ENCODE data around the gene AAR2. TPM values are rescaled to one million over a fixed set of nuclear protein-coding genes. Genes with fewer than 3 reads are reported as not detected.

Gene AAR2
- polyA plus RNA-seq, 1 of the 3 experiments (the other 2 are of a cell fraction) = 17.4 TPM

DNA sequence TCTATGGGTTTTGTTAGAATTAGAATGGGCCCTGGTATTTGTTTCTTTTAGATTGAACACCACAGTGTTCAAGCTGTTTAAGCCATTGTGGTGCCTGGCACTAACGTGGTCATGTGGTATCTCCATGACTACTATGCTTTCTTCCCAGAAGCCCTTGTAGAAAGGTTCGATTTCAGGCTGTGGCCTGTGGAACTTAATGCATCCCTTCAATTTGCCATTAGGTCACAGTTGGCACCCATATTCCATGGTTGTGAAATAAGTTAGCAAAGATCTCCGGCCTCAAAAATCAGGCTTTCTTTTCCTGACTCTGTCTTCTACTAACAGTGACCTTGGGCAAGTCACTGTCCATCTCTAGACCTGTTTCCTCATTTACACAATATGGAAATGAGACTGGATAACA, 31.3 kb upstream of the AAR2 start:
- Histone ChIP-seq H4K20me1 (ENCODE audit: insufficient read depth) (no peaks in the 10 kb centered on the region), H3K4me1 (ENCODE audit: control insufficient read depth in 1 of 2, insufficient read depth in 2 of 2, low read depth in 1 of 2, low read length in 1 of 2) (peaks cover 0 to 5% of the 10 kb centered on the region in 2 experiments; a peak in 1 of 4 replicates), H3K4me3 (ENCODE audit: low read depth in 2 of 2, low read length in 1 of 2) (no peak overlapping the region), H3K27me3 (ENCODE audit: insufficient read depth) (no peaks in the 10 kb centered on the region), H3K9ac (no peak overlapping the region), H3K9me2 (no peaks in the 10 kb centered on the region), H3K36me3 (replicated peaks in 1 of 2; ENCODE audit: control insufficient read depth in 1 of 2, insufficient read depth in 2 of 2, low read length in 1 of 2) (peaks cover 0 to 18% of the 10 kb centered on the region in 2 experiments), H3K9me3 (no peaks in the 10 kb centered on the region), H3K27ac (ENCODE audit: low read depth in 2 of 2, low read length in 1 of 2) (no peak overlapping the region), H2AFZ (ENCODE audit: low read depth) (no peak overlapping the region), H3F3A (replicated peaks; ENCODE audit: insufficient read depth) (no peaks in the 10 kb centered on the region), H3K79me2 (ENCODE audit: insufficient read depth) (no peaks in the 10 kb centered on the region), H3K4me2 (no peak overlapping the region)
- WGBS (ENCODE audit: low lambda C conversion rate) = 88% methylated on average over 3 of the region's 3 CpGs
- no peak for DNase-seq
- ChIA-PET POLR2A (no interaction called here), CTCF (interaction anchor here (0.7 to 16.0 kb wide), 2 partner anchors 233 to 484 kb away, joined by 3 to 219 read pairs; no protein-coding TSS in a partner anchor)
- TF ChIP-seq EZH2phosphoT487 (IDR thresholded peaks at IDR 0.05; ENCODE audit: borderline replicate concordance, low read depth) (no peak), RCOR1 (IDR thresholded peaks at IDR 0.05; ENCODE audit: low read length) (no peak), YY1 (IDR thresholded peaks at IDR 0.05; ENCODE audit: low read depth) (no peak), JUND (IDR thresholded peaks at IDR 0.05) (no peak), POLR2AphosphoS5 (IDR thresholded peaks at IDR 0.05; ENCODE audit: low read depth, low read length) (no peak), MXI1 (IDR thresholded peaks at IDR 0.05; ENCODE audit: low read depth, low read length) (no peak)
- TF ChIP-seq, protein P1, sequence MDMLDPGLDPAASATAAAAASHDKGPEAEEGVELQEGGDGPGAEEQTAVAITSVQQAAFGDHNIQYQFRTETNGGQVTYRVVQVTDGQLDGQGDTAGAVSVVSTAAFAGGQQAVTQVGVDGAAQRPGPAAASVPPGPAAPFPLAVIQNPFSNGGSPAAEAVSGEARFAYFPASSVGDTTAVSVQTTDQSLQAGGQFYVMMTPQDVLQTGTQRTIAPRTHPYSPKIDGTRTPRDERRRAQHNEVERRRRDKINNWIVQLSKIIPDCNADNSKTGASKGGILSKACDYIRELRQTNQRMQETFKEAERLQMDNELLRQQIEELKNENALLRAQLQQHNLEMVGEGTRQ (IDR thresholded peaks at IDR 0.05; ENCODE audit: borderline replicate concordance, low read depth, low read length) = no peak
- TF ChIP-seq, protein P2, sequence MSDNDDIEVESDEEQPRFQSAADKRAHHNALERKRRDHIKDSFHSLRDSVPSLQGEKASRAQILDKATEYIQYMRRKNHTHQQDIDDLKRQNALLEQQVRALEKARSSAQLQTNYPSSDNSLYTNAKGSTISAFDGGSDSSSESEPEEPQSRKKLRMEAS (IDR thresholded peaks at IDR 0.05; ENCODE audit: low read depth) = no peak

DNA sequence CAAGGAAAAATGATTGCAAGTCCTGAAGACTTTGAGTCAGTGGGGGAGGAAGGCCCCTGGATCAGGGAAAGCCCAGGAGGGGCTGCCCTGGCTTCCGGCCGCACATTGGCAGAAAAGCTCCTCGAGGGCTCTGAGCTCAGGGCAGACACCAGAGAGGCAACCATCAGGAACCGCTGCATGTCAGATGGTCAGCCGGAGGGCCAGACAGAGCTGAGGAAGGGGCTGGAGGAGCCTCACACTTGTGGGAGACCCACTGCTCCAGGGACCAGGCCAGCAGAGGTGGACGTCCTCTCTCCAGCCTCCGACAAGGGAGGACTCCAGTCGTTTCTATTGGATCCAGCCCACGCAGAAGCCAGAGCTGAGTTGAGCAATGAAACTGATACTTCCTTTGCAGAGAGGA, 30.2 kb upstream of the AAR2 start:
- no peaks in the 10 kb centered on the region for H3K9me2 ChIP-seq
- no peak overlapping the region for H2AFZ ChIP-seq (ENCODE audit: low read depth)
- WGBS (ENCODE audit: low lambda C conversion rate) = 78% methylated on average over 6 of the region's 9 CpGs
- H3K36me3 ChIP-seq (replicated peaks in 1 of 2; ENCODE audit: control insufficient read depth in 1 of 2, insufficient read depth in 2 of 2, low read length in 1 of 2) = peaks cover 0 to 18% of the 10 kb centered on the region in 2 experiments
- H3K4me2 ChIP-seq = no peak overlapping the region
- DNase-seq = no peak
- CTCF ChIA-PET = interaction anchor here (16.0 kb wide), 1 partner anchor 232 kb away, joined by 219 read pairs; no protein-coding TSS in a partner anchor
- TF ChIP-seq EP300 (IDR thresholded peaks at IDR 0.05; ENCODE audit: borderline replicate concordance in 1 of 2, low read depth in 1 of 2, low read length in 1 of 2) = no peak
- H3F3A ChIP-seq (replicated peaks; ENCODE audit: insufficient read depth) = no peaks in the 10 kb centered on the region
- no peak overlapping the region for H3K27ac ChIP-seq (ENCODE audit: low read depth in 2 of 2, low read length in 1 of 2)
- H3K4me1 ChIP-seq (ENCODE audit: control insufficient read depth in 1 of 2, insufficient read depth in 2 of 2, low read depth in 1 of 2, low read length in 1 of 2) = no peaks in the 10 kb centered on the region; a peak in 1 of 4 replicates
- H3K9me3 ChIP-seq = no peaks in the 10 kb centered on the region
- no peak overlapping the region for H3K9ac ChIP-seq
- POLR2A ChIA-PET = no interaction called here
- no peaks in the 10 kb centered on the region for H3K27me3 ChIP-seq (ENCODE audit: insufficient read depth)
- H4K20me1 ChIP-seq (ENCODE audit: insufficient read depth) = no peaks in the 10 kb centered on the region
- H3K4me3 ChIP-seq (ENCODE audit: low read depth in 2 of 2, low read length in 1 of 2) = no peak overlapping the region
- no peaks in the 10 kb centered on the region for H3K79me2 ChIP-seq (ENCODE audit: insufficient read depth)

DNA sequence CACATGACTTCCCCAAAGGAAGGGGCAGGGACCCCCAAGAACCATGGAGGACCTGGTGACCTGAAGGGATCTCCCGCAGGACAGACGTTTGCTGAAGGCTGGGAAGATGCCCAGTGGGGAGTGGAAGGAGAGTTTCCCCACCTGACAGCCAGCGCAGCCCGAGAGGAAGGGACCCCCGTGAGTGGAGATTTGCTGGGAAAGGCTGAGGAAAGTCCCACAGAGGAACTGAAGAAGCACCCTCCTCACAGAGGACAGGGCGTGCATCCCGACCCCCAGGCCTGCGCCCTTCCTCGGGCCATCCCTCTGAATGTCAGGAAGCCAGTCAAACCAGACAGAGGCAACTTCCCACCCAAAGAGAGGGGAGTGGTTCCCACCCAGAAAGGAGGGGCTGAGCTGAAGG, 29.6 kb upstream of the AAR2 start:
- ChIA-PET CTCF (interaction anchor here (16.0 kb wide), 1 partner anchor 231 kb away, joined by 219 read pairs; no protein-coding TSS in a partner anchor), POLR2A (no interaction called here)
- H3K4me2 ChIP-seq = no peak overlapping the region
- H3K79me2 ChIP-seq (ENCODE audit: insufficient read depth) = no peaks in the 10 kb centered on the region
- no peak overlapping the region for H3K4me3 ChIP-seq (ENCODE audit: low read depth in 2 of 2, low read length in 1 of 2)
- no peaks in the 10 kb centered on the region for H4K20me1 ChIP-seq (ENCODE audit: insufficient read depth)
- no peaks in the 10 kb centered on the region; a peak in 1 of 4 replicates for H3K4me1 ChIP-seq (ENCODE audit: control insufficient read depth in 1 of 2, insufficient read depth in 2 of 2, low read depth in 1 of 2, low read length in 1 of 2)
- H3K9me3 ChIP-seq = no peaks in the 10 kb centered on the region
- no peaks in the 10 kb centered on the region for H3K27me3 ChIP-seq (ENCODE audit: insufficient read depth)
- WGBS (ENCODE audit: low lambda C conversion rate) = 99% methylated on average over 8 of the region's 9 CpGs
- no peak overlapping the region for H3K9ac ChIP-seq
- peaks cover 0 to 15% of the 10 kb centered on the region in 2 experiments for H3K36me3 ChIP-seq (replicated peaks in 1 of 2; ENCODE audit: control insufficient read depth in 1 of 2, insufficient read depth in 2 of 2, low read length in 1 of 2)
- H3F3A ChIP-seq (replicated peaks; ENCODE audit: insufficient read depth) = no peaks in the 10 kb centered on the region
- DNase-seq = no peak
- H2AFZ ChIP-seq (ENCODE audit: low read depth) = no peak overlapping the region
- no peaks in the 10 kb centered on the region for H3K9me2 ChIP-seq
- H3K27ac ChIP-seq (ENCODE audit: low read depth in 2 of 2, low read length in 1 of 2) = no peak overlapping the region
- TF ChIP-seq, protein P3, sequence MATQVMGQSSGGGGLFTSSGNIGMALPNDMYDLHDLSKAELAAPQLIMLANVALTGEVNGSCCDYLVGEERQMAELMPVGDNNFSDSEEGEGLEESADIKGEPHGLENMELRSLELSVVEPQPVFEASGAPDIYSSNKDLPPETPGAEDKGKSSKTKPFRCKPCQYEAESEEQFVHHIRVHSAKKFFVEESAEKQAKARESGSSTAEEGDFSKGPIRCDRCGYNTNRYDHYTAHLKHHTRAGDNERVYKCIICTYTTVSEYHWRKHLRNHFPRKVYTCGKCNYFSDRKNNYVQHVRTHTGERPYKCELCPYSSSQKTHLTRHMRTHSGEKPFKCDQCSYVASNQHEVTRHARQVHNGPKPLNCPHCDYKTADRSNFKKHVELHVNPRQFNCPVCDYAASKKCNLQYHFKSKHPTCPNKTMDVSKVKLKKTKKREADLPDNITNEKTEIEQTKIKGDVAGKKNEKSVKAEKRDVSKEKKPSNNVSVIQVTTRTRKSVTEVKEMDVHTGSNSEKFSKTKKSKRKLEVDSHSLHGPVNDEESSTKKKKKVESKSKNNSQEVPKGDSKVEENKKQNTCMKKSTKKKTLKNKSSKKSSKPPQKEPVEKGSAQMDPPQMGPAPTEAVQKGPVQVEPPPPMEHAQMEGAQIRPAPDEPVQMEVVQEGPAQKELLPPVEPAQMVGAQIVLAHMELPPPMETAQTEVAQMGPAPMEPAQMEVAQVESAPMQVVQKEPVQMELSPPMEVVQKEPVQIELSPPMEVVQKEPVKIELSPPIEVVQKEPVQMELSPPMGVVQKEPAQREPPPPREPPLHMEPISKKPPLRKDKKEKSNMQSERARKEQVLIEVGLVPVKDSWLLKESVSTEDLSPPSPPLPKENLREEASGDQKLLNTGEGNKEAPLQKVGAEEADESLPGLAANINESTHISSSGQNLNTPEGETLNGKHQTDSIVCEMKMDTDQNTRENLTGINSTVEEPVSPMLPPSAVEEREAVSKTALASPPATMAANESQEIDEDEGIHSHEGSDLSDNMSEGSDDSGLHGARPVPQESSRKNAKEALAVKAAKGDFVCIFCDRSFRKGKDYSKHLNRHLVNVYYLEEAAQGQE (IDR thresholded peaks at IDR 0.05; ENCODE audit: low read depth, low read length) = no peak
- TF ChIP-seq CHD2 (IDR thresholded peaks at IDR 0.05; ENCODE audit: low read length, partially characterized antibody) (no peak), TAF1 (IDR thresholded peaks at IDR 0.05; ENCODE audit: borderline replicate concordance, low read depth, low read length) (no peak), RCOR1 (IDR thresholded peaks at IDR 0.05; ENCODE audit: low read length) (no peak), NFIC (IDR thresholded peaks at IDR 0.05; ENCODE audit: borderline replicate concordance) (no peak), FOXM1 (IDR thresholded peaks at IDR 0.05; ENCODE audit: low read depth) (no peak), GABPA (IDR thresholded peaks at IDR 0.05; ENCODE audit: low read depth) (no peak), RAD21 (IDR thresholded peaks at IDR 0.05; ENCODE audit: low read length) (no peak), JUND (IDR thresholded peaks at IDR 0.05) (no peak), MXI1 (IDR thresholded peaks at IDR 0.05; ENCODE audit: low read depth, low read length) (no peak), EZH2phosphoT487 (IDR thresholded peaks at IDR 0.05; ENCODE audit: borderline replicate concordance, low read depth) (no peak), SIN3A (IDR thresholded peaks at IDR 0.05; ENCODE audit: borderline replicate concordance, low read depth, low read length) (no peak), YY1 (IDR thresholded peaks at IDR 0.05; ENCODE audit: low read depth) (no peak)
- TF ChIP-seq, protein P2 (IDR thresholded peaks at IDR 0.05; ENCODE audit: low read depth) = no peak

All from SK-N-SH (cell line).